Measurements from ENCODE around the gene NDUFB10.

DNA sequence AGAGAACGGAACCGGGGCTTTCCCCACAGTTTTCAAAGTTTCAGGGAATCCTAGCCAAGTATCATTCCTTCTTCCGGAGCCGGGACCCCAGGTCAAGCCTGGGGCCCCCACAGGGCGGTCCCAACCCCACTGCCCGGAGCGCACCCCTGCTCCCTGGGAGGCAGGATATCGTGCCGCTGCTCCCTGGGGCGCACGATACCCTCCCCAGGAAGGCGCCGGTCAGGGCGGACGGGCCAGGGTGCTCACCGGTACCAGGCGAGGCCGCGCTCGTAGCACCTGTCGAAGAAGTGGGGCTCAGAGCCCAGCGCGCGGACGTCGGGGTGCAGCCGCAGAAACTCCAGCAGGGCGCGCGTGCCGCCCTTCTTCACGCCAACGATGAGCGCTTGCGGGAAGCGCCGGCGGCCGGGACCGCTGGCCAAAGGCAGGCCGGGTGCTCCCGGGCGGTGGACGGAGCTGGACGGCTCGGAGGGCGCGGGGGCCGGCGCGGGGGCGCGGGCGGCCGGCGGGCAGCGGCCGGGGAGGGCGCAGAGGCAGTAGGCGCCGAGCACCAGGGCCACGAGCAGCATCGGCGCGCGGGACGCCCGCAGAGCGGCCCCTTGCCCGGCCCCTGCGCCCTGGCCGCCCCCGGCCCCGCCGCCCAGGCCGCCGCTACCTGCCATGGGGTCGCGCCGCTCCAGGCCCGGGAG, 41.5 kb upstream of the NDUFB10 start:
- TF ChIP-seq, protein P1, sequence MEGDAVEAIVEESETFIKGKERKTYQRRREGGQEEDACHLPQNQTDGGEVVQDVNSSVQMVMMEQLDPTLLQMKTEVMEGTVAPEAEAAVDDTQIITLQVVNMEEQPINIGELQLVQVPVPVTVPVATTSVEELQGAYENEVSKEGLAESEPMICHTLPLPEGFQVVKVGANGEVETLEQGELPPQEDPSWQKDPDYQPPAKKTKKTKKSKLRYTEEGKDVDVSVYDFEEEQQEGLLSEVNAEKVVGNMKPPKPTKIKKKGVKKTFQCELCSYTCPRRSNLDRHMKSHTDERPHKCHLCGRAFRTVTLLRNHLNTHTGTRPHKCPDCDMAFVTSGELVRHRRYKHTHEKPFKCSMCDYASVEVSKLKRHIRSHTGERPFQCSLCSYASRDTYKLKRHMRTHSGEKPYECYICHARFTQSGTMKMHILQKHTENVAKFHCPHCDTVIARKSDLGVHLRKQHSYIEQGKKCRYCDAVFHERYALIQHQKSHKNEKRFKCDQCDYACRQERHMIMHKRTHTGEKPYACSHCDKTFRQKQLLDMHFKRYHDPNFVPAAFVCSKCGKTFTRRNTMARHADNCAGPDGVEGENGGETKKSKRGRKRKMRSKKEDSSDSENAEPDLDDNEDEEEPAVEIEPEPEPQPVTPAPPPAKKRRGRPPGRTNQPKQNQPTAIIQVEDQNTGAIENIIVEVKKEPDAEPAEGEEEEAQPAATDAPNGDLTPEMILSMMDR (IDR thresholded peaks at IDR 0.05), result no peak
- TF ChIP-seq POLR2A (IDR thresholded peaks at IDR 0.05), result no peak
